GM21786 (cell line): ENCODE measurements around the gene LIN9.
"Not testable (repeated sequence)": the region's sequence is repeated elsewhere in the genome, so short reads cannot be mapped to it uniquely, and the experiment has no call there.

Experiments
- ATAC-seq: cut with Tn5 transposase; IDR thresholded peaks from one replicate; pipeline ENCODE4 v1.9.1; 2021; ENCODE audit not compliant: unreplicated experiment

Gene LIN9

GRCh38 chr1:226276077-226276682, 32.8 kb downstream of the LIN9 start:
- ATAC-seq = no peak

GRCh38 chr1:226274138-226274537, 34.8 kb downstream of the LIN9 start:
- no peak for ATAC-seq

- ATAC-seq = not testable (repeated sequence)
Measured at GRCh38 chr1:226272233-226272902, 36.6 kb downstream of the LIN9 start.

GRCh38 chr1:226268421-226269124, 40.4 kb downstream of the LIN9 start:
- ATAC-seq = no peak

GRCh38 chr1:226261818-226262217, 47.1 kb downstream of the LIN9 start:
- no peak for ATAC-seq

- ATAC-seq = no peak
Measured at GRCh38 chr1:226255380-226255779, 53.6 kb downstream of the LIN9 start.

- ATAC-seq = no peak
Measured at GRCh38 chr1:226253933-226254332, 55.0 kb downstream of the LIN9 start.

- not testable (repeated sequence) for ATAC-seq
Measured at GRCh38 chr1:226252841-226253240, 56.1 kb downstream of the LIN9 start.

GRCh38 chr1:226250511-226250910, 58.5 kb downstream of the LIN9 start:
- ATAC-seq = no peak

- no peak for ATAC-seq
Measured at GRCh38 chr1:226248796-226249195, 60.2 kb downstream of the LIN9 start.

- ATAC-seq = no peak
Measured at GRCh38 chr1:226248091-226248490, 60.9 kb downstream of the LIN9 start.

- no peak for ATAC-seq
Measured at GRCh38 chr1:226239421-226239820, 69.5 kb downstream of the LIN9 start.

GRCh38 chr1:226236826-226237225, 72.1 kb downstream of the LIN9 start:
- ATAC-seq = no peak

GRCh38 chr1:226233806-226234205, 75.2 kb downstream of the LIN9 start:
- ATAC-seq = no peak

- ATAC-seq = peak; percentile 84
Measured at GRCh38 chr1:226233293-226233692, 75.7 kb downstream of the LIN9 start.

- ATAC-seq = no peak
Measured at GRCh38 chr1:226226601-226227000, 82.4 kb downstream of the LIN9 start.

GRCh38 chr1:226223786-226224244, 85.1 kb downstream of the LIN9 start:
- peak; percentile 79 for ATAC-seq

- peak; percentile 33 for ATAC-seq
Measured at GRCh38 chr1:226223157-226223785, 85.7 kb downstream of the LIN9 start, which contains the start of gene MIXL1. Gene MIXL1, plus strand, starts transcription at chr1:226223664. Its CDS starts 18 bp downstream, at chr1:226223682.

GRCh38 chr1:226222686-226223085, 86.3 kb downstream of the LIN9 start:
- no peak for ATAC-seq

- ATAC-seq = no peak
Measured at GRCh38 chr1:226220473-226221189, 88.3 kb downstream of the LIN9 start.

- ATAC-seq = no peak
Measured at GRCh38 chr1:226217273-226217672, 91.7 kb downstream of the LIN9 start.
